Gastrocnemius medialis (tissue), 4 donors: ENCODE data around the gene ACADVL. TPM values are rescaled to one million over a fixed set of nuclear protein-coding genes. Genes with fewer than 3 reads are reported as not detected.
A peak's percentile ranks its signal among the peaks of the same experiment; 100 is the strongest.

Source experiments
- ATAC-seq, 2 donors: fragments of 150-250 bp; one replicate each; pipeline ENCODE4 v1.9.1; 2016
- DNase-seq, 2 donors: peaks; one replicate each; pipeline ENCODE4 v3.0.0-alpha.2; 2019
- H3K27ac ChIP-seq, 4 donors: fragments of 200-600 bp; sonication (generic); 1 replicate in 1 of 4; 2 replicates in 3 of 4; pipeline ENCODE4 v1.5.1; 2016 to 2018; ENCODE audit warnings: mild to moderate bottlenecking in 2 of 4, moderate library complexity in 1 of 4
- H3K27me3 ChIP-seq, 3 donors: fragments of 200-600 bp; sonication (generic) in 2 of 3; 1 replicate in 1 of 3; 2 replicates in 2 of 3; pipeline versions ENCODE4 v1.5.1 to v1.6.0; 2016 to 2019; ENCODE audit warnings: mild to moderate bottlenecking in 1 of 3, moderate library complexity in 1 of 3
- H3K36me3 ChIP-seq, 2 donors: fragments of 200-600 bp; sonication (generic) in 1 of 2; one replicate each; pipeline ENCODE4 v1.5.1; 2017 to 2018
- H3K4me1 ChIP-seq, 2 donors: fragments of 200-600 bp; sonication (generic) in 1 of 2; one replicate each; pipeline ENCODE4 v1.5.1; 2016 to 2017; ENCODE audit warnings: mild to moderate bottlenecking in 2 of 2
- H3K4me3 ChIP-seq, 4 donors: fragments of 200-600 bp; sonication (generic) in 3 of 4; 1 replicate in 1 of 4; 2 replicates in 3 of 4; pipeline ENCODE4 v1.5.1; 2016 to 2019; ENCODE audit warnings: mild to moderate bottlenecking in 2 of 4
- H3K9me3 ChIP-seq, 3 donors: fragments of 200-600 bp; sonication (generic) in 2 of 3; 1 replicate in 1 of 3; 2 replicates in 2 of 3; pipeline ENCODE4 v1.5.1; 2016 to 2019
- CTCF ChIP-seq, 5 experiments: fragments of 450-650 bp in 3 of 5; fragments of 200-600 bp in 2 of 5; sonication (generic) in 2 of 5; IDR thresholded peaks in 4 of 5; conservative IDR thresholded peaks in 1 of 5; 1 replicate in 4 of 5; 2 replicates in 1 of 5; pipeline ENCODE4 v1.5.1; 2016 to 2019; ENCODE audit warnings: antibody characterized with exemption in 5 of 5, mild to moderate bottlenecking in 3 of 5, moderate library complexity in 3 of 5
- POLR2A ChIP-seq, 2 donors: fragments of 450-650 bp; IDR thresholded peaks; one replicate each; pipeline ENCODE4 v1.6.1; 2017; ENCODE audit warnings: antibody characterized with exemption in 2 of 2, mild to moderate bottlenecking in 2 of 2, moderate library complexity in 2 of 2
- in situ Hi-C, 4 donors: fragments of 200-750 bp; cut with MboI; loops; one replicate each; pipeline versions ENCODE4 v1.15.0 to v1.8.0; 2017; ENCODE audit warnings: low sequenced_read_pairs in 4 of 4
- intact Hi-C: fragments of 100-400 bp; cut with DNase I; formaldehyde crosslinking; loops from one replicate; pipeline ENCODE4 v1.15.1; 2023; ENCODE audit warnings: low total_unique reads
- total RNA-seq, 4 donors: library from RNA; depleted of rRNA; stranded (reverse); fragments of >200 nt; gene quantifications; one replicate each; pipeline versions ENCODE4 v1.1.0 to v1.2.3, GENCODE V29; 2016

Gene ACADVL
- total RNA-seq, 4 donors from 2014 or later, result 771 to 1,217 (median 1,086) TPM

GRCh38 chr17:7218758-7219157 is 980 bp upstream of the ACADVL start:
- intact Hi-C loops, result loop anchor here (1.0 to 10.0 kb wide), 2 partner anchors 78 to 616 kb away; partner anchors contain the start of gene KDM6B
- DNase-seq (no peak), ATAC-seq (no peak)
- H3K4me1 ChIP-seq, result peaks cover 64 to 68% of the 10 kb centered on the region in 2 donors
- H3K36me3 ChIP-seq, result peaks cover 0 to 32% of the 10 kb centered on the region in 2 donors
- H3K4me3 ChIP-seq, result peak overlapping the region in 1 of 4 donors; percentile 80
- TF ChIP-seq POLR2A (IDR thresholded peaks at IDR 0.05) (no peak), CTCF (IDR thresholded peaks at IDR 0.05 in 4 of 5, conservative IDR thresholded peaks at IDR 0.05 in 1 of 5) (no peak)
- H3K27ac ChIP-seq, result peak overlapping the region; percentile 91 to 99 (median 96)
- no peaks in the 10 kb centered on the region for H3K27me3 ChIP-seq
- no peaks in the 10 kb centered on the region for H3K9me3 ChIP-seq
- in situ Hi-C loops, result no loop called here

- no peak for DNase-seq
- in situ Hi-C loops (no loop called here), intact Hi-C loops (loop anchor here (1.0 to 10.0 kb wide), 2 partner anchors 77 to 615 kb away; partner anchors contain the start of gene KDM6B)
- peaks cover 61 to 70% of the 10 kb centered on the region in 2 donors for H3K4me1 ChIP-seq
- peak overlapping the region; percentile 91 to 99 (median 96) for H3K27ac ChIP-seq
- peak; percentile 2 to 4 for ATAC-seq
- H3K27me3 ChIP-seq, result no peaks in the 10 kb centered on the region
- H3K36me3 ChIP-seq, result peaks cover 0 to 38% of the 10 kb centered on the region in 2 donors
- peak overlapping the region; percentile 75 to 90 (median 84) for H3K4me3 ChIP-seq
- H3K9me3 ChIP-seq, result no peaks in the 10 kb centered on the region
- no peak for TF ChIP-seq POLR2A (IDR thresholded peaks at IDR 0.05)
- TF ChIP-seq CTCF (IDR thresholded peaks at IDR 0.05 in 4 of 5, conservative IDR thresholded peaks at IDR 0.05 in 1 of 5), result no peak
These were observed 418 bp upstream of the ACADVL start for GRCh38 chr17:7219229-7219811.

- ATAC-seq, result peak; percentile 31 to 50
- Histone ChIP-seq H3K4me1 (peaks cover 52 to 64% of the 10 kb centered on the region in 2 donors), H3K4me3 (peak overlapping the region; percentile 75 to 90 (median 84)), H3K27ac (peak overlapping the region; percentile 91 to 99 (median 96)), H3K27me3 (no peaks in the 10 kb centered on the region), H3K36me3 (peaks cover 0 to 51% of the 10 kb centered on the region in 2 donors), H3K9me3 (no peaks in the 10 kb centered on the region)
- TF ChIP-seq CTCF (IDR thresholded peaks at IDR 0.05 in 4 of 5, conservative IDR thresholded peaks at IDR 0.05 in 1 of 5) (peak; percentile 18 to 51 (median 40)), POLR2A (IDR thresholded peaks at IDR 0.05) (no peak)
- in situ Hi-C loops, result no loop called here
- intact Hi-C loops, result loop anchor here (2.0 kb wide), 1 partner anchor 14 kb away; the partner anchor contains the start of gene DVL2
- DNase-seq, result peak; percentile 43 to 77
These were observed 997 bp downstream of the ACADVL start for GRCh38 chr17:7220593-7221277.

GRCh38 chr17:7221278-7222092 is 1.7 kb downstream of the ACADVL start:
- intact Hi-C loops, result loop anchor here (2.0 kb wide), 1 partner anchor 13 kb away; the partner anchor contains the start of gene DVL2
- Histone ChIP-seq H3K27ac (peak overlapping the region; percentile 91 to 99 (median 96)), H3K9me3 (no peaks in the 10 kb centered on the region), H3K4me1 (peaks cover 47 to 62% of the 10 kb centered on the region in 2 donors), H3K36me3 (peaks cover 0 to 58% of the 10 kb centered on the region in 2 donors), H3K27me3 (no peaks in the 10 kb centered on the region), H3K4me3 (peak overlapping the region in 3 of 4 donors; percentile 75 to 90 (median 89))
- in situ Hi-C loops, result no loop called here
- DNase-seq (no peak), ATAC-seq (no peak)
- no peak for TF ChIP-seq POLR2A (IDR thresholded peaks at IDR 0.05)
- TF ChIP-seq CTCF (IDR thresholded peaks at IDR 0.05 in 4 of 5, conservative IDR thresholded peaks at IDR 0.05 in 1 of 5), result no peak
